8988T (cell line): ENCODE measurements around the gene CYP4Z1.
"Not testable (repeated sequence)": the region's sequence is repeated elsewhere in the genome, so short reads cannot be mapped to it uniquely, and the experiment has no call there.

Experiments
- DNase-seq: peaks from one replicate; pipeline ENCODE4 v3.0.0; 2011

Gene CYP4Z1

DNA sequence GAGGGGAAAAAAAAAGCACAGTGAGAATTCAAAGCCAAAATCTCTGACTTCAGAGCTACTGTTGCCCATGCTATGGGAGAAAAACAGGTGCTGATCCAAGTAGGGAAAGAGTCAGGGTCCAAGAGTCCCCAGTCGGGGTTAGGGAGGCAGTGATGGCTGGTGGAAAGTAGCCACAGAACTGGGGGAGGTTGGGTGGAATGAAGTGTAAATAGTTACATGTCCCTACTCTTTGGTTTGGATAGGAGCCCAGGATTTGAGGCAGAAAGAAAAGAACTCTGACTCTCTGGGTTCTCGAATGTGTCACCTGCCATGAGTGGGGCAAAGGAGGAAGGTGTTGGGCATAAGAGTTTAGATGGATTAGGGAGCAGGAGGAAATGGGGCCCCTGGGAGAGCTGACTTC lies 61.8 kb downstream of the CYP4Z1 start:
- DNase-seq: not testable (repeated sequence)

DNA sequence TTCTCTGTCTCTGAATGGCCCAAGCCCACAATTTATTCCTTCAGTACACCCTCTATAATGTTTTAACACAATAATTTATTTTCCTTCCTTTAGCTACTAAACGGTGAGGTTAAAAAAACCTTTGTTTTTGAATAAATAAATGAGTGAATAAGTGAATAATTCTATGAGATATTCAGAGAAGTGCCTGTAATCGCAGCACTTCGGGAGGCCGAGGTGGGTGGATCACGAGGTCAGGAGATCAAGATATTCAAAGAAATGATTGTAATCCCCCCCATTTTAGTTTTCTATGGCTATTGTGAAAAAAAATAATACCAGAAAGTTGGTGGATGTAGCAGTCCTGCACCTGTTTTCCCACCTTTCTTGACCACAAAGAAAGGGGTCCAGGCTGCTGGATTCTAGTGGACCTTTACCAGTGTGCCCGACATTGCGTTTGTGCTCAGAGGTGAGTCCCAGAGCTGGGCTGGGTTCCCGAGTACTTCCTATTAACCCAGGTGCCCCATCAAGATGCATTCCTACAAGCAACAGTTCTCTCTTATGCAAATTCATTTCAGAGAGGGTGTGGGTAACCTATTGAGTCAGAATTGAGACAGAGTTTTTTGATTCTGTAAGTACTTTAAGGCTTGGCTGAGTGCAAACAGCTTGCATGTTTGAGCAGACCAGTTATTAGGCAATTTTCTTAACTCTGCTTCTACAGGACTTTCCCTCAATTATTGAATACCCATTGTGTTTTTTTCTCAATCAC lies 62.6 kb downstream of the CYP4Z1 start:
- DNase-seq: not testable (repeated sequence)

DNA sequence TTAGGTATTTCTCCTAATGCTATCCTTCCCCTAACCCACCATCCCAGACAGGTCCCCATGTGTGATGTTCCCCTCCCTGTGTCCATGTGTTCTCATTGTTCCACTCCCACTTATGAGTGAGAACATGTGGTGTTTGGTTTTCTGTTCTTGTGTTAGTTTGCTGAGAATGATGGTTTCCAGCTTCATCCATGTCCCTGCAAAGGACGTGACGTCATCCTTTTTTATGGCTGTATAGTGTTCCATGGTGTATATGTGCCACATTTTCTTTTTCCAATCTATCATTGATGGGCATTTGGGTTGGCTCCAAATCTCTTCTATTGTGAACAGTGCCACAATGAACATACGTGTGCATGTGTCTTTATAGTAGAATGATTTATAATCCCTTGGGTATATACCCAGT lies 65.6 kb downstream of the CYP4Z1 start:
- DNase-seq: not testable (repeated sequence)

DNA sequence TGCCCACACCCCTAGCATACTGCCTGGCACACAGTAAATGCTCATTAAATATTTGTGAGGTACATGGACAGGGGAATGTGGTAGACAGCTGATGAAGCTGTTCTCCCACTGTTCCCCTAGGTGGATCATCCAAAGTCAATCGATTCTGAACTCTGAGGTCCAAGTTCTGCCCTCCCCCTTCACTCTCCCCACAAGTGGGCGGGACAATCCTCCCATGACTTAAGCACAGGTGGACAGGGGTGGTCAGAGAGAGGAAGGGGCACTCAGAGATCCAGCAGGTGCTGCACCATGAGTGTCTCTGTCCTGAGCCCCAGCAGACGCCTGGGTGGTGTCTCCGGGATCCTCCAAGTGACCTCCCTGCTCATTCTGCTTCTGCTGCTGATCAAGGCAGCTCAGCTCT lies 70.2 kb downstream of the CYP4Z1 start, which contains the start of gene CYP4A22:
Gene CYP4A22, plus strand, starts transcription at position 244 of the 400 bp plus-strand sequence. Its CDS starts 45 bp downstream, at position 289.
- DNase-seq: no peak

DNA sequence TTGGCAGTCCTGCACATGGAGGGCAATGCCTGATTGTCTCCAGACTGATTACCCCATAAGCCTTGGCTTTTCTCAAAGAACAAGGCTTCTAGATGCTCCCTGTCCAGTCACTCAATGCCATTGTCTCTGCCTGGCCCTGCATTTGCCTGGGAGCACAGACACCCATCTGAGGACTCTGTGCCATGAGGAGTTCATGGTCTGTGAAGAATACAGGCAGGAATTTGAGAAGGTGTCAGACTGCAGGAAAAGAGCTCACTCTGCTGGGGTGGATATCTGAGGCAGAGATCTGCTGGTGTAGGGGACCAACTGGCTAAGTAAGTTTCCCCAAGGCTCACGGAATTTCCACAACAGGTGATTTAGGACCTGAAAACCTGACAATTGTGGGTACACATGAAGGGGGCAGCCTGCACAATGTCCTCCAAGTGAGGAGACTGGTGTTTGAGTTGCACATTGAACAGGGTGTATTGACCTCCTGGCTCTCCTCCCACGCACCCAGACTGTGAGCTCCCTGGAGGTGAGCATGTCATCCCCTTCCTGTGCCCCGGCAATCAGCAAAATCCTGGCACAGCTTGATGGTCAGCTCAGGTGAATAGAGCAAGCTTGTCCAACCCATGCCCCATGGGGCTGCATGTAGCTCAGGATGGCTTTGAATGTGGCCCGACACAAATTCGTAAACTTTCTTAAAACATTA lies 71.0 kb downstream of the CYP4Z1 start:
- DNase-seq: no peak

DNA sequence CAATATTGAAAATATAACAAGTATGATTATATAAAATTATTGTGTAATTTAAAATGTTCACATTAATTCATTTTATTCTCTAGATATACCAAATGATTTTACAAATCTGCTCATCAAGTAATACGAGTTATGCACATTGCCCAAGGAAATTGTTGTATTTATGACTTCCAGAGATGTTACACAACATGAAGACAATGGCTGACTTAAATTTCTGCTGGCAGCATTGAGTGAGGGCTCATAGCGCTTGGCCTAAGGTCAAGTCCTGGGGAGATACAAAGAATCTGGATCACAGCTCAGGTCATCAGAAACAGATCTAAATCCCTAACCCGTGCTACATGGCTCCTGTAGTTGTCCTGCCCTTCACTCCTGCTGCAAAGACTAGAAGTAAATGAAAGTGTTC lies 73.3 kb downstream of the CYP4Z1 start:
- DNase-seq: not testable (repeated sequence)

DNA sequence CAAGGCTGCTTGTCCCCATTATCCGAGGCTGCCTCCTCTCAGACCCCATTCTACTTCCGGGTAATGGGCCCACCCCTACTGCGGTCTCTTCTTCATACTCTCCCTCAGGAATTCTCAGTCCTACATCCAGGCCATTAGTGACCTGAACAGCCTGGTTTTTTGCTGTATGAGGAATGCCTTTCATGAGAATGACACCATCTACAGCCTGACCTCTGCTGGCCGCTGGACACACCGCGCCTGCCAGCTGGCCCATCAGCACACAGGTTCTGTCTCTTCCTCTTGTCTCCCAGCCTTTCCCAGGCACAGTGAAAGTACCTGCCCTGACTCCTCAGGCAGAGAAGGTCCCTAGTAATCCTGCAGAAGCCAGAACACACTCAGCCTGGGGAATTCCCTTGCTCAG lies 76.6 kb downstream of the CYP4Z1 start:
- DNase-seq: not testable (repeated sequence)

DNA sequence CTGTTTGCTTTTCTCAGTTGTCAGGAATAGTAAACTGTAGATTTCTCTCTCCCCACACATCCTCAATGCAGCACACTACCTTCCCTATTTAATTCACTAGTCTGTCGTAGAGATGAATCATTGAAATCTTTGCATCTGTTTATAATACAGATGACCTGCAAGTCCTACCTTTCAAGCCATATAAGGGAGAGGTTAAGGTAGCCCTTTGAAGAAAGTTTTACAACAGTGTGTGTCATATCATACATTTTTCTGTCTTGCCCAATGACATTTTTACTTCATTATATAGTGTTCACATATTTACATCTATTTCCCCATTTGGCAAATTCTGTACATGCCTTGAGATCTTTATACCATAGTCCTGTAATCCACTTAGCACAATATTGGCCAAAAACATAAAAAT lies 79.5 kb downstream of the CYP4Z1 start:
- DNase-seq: not testable (repeated sequence)

DNA sequence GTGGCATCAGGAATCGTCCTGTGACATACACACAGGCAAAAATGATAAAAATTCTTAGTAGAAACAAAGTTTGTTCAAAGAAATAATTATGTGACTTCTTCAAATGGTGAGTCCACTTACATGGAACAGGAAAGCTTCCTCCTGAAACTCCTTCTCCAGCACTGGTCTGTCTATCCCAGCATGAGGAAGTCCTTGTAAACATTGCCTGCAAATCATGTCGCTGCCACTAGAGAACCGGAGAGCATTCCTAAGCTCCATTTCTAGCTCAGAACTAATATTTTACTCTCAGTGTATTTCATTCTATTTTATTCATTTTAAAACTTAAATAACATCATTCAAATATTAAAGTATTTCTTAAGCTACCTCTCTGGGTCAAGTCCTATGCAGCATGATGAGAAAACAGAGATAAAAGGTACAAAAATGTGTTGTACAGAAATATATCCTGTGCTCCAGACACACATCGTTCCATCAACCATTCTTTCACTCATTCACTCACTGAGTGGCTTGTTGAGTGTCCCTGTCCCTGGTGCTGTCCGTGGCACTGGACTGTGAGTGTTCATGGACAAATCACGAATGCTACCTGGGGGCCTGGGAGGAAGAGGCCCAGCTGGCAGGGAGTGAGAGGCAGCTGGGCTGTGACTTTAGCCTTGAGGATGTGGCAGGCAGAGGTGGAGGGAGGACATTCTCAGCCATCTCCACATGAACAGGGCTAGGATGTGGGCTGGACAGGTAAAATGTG lies 80.2 kb downstream of the CYP4Z1 start:
- no peak for DNase-seq

DNA sequence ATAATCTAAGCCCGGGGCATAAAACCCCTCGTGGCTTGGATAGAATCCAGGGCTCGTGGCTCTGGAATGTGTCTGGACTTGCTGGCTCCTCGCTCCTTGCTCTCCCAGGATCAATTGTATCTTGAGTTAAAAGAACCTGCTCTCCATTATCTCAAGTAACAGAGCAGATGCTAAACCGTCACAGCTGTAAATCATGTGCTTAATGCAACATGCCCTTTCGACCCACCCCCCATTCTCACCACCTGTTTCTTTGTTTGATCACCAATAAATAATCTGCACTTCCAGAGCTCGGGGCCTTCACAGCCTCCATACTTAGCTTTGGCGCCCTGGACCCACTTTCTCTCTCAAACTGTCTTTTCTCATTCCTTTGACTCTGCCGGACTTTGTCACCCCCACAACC lies 82.1 kb downstream of the CYP4Z1 start:
- not testable (repeated sequence) for DNase-seq

DNA sequence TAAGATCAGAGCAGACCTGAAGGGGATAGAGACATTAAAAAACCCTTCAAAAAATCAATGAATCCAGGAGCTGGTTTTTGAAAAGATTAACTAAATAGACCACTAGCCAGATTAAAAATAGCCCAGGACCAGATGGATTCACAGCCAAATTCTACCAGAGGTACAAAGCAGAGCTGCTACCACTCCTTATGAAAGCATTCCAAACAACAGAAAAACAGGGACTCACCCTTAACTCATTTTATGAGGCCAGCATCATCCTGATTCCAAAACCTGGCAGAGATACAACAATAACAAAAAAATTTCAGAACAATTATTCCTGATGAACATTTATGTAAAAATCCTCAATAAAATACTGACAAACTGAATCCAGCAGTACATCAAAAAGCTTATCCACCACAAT lies 89.4 kb downstream of the CYP4Z1 start:
- not testable (repeated sequence) for DNase-seq

DNA sequence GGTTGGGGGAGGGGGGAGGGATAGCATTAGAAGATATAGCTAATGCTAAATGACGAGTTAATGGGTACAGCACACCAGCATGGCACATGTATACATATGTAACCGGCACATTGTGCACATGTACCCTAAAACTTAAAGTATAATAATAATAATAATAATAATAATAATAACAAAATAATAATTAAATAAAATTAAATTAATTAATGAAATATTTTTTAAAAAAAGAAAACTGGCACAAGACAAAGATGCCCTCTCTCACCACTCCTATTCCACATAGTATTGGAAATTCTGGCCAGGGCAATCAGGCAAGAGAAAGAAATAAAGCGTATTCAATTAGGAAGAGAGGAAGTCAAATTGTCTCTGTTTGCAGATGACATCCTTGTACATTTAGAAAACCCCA lies 90.9 kb downstream of the CYP4Z1 start:
- not testable (repeated sequence) for DNase-seq

DNA sequence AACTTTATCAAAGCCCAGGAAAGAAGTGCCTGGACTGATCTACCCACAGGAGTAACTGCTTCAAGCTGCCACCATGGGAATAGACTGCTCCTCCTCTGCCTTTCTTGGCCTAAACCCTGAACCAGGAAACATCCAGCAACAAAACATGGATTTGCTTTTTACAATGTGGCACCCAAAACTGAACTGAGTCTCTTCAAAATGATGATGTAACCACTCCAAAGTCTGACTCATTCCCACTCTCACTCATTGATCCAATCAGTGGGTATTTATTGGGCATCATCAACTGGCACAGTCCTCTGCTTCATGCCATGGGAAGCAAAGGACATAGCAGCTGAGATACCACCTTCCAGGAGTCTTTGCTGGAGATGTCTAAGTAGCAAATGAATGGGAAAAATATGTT lies 93.7 kb downstream of the CYP4Z1 start:
- no peak for DNase-seq

DNA sequence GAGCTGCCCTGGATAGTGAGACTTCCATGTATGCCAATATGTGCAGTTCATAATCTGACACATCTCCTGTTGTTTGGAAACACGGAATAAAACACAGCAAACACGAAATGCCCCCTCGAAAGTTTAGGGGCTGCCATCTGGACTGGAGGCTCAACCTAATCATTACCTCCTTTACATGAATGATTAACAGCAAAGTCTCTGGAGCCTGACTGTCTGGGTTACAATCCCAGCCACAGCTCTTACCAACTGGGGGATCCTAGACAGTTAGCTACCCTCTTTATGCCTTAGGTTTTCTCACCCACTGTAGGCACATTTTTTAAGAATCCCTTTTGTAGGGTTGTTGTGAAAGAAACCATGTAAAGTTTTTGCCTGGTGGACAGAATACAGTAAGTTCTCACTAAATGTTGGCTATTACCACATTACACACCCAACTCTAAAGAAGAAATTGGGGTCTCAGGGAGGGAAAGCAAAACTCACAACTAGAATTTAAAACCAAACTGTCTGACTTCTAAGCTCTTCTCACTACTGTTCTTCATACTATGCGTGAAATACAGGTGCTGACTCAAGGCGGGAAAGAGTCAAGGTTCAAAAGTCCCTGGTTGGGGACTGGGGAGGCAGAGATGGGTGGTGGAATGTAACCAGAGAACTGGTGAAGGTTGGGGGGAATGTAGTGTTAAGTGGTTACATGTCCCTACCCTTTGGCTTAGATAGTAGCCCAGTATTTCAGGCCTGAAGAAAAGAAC lies 94.4 kb downstream of the CYP4Z1 start:
- DNase-seq: no peak

DNA sequence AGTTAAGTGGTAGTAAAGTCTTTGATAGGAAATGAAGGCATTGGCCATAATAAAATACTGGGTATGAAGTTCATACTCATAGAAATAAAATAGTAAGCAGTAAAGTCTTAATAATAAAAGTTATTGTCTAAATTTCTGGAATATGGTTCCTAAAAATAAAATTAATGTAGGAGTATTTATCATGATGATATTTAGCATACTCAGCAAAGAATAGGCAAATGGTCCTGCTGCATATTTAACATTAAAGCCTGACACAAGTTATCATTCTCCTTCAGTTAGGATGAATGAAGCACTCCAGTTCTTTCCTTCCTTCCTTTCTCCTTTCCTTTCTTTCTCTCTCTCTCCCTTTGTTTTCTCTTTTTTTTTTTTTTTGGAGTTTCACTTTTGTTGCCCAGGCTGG lies 97.5 kb downstream of the CYP4Z1 start:
- DNase-seq: no peak
